OCI-LY3 (cell line): Measurements from ENCODE around the gene OR2T11.

Source experiments
- EZH2phosphoT487 ChIP-seq: fragments of 200-600 bp; shearing (Covaris generic); IDR thresholded peaks from 2 replicates; pipeline ENCODE4 v1.6.1; 2018; ENCODE audit warnings: antibody characterized with exemption, mixed run types, low read depth
- TF ChIP-seq, protein P1 (sequence below): fragments of 200-600, 300-600 bp; sonication (generic); IDR thresholded peaks from 2 replicates; pipeline ENCODE4 v1.5.1; 2014; ENCODE audit warnings: antibody characterized with exemption, low read length, low read depth

- TF ChIP-seq, protein P1, sequence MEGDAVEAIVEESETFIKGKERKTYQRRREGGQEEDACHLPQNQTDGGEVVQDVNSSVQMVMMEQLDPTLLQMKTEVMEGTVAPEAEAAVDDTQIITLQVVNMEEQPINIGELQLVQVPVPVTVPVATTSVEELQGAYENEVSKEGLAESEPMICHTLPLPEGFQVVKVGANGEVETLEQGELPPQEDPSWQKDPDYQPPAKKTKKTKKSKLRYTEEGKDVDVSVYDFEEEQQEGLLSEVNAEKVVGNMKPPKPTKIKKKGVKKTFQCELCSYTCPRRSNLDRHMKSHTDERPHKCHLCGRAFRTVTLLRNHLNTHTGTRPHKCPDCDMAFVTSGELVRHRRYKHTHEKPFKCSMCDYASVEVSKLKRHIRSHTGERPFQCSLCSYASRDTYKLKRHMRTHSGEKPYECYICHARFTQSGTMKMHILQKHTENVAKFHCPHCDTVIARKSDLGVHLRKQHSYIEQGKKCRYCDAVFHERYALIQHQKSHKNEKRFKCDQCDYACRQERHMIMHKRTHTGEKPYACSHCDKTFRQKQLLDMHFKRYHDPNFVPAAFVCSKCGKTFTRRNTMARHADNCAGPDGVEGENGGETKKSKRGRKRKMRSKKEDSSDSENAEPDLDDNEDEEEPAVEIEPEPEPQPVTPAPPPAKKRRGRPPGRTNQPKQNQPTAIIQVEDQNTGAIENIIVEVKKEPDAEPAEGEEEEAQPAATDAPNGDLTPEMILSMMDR: no peak
- TF ChIP-seq EZH2phosphoT487: no peak
Observed at GRCh38 chr1:248618119-248618518, 16.8 kb downstream of the OR2T11 start.
